ENCODE data around the gene RNF40.
A peak's percentile ranks its signal among the peaks of the same experiment; 100 is the strongest.

The RNF40 gene

GRCh38 chr16:30740364-30741251 lies 21.5 kb upstream of the RNF40 start:
- no peak for DNase-seq (ENCODE audit: low read depth in 3 of 3)

GRCh38 chr16:30741461-30741914 lies 20.6 kb upstream of the RNF40 start:
- DNase-seq (ENCODE audit: low read depth in 3 of 3): no peak

- DNase-seq (ENCODE audit: low read depth in 3 of 3): no peak
Measured at GRCh38 chr16:30743716-30744115, 18.4 kb upstream of the RNF40 start.

GRCh38 chr16:30744183-30744582 lies 17.9 kb upstream of the RNF40 start:
- DNase-seq (ENCODE audit: low read depth in 3 of 3): no peak

- no peak for DNase-seq (ENCODE audit: low read depth in 3 of 3)
Measured at GRCh38 chr16:30745082-30745481, 17.0 kb upstream of the RNF40 start.

GRCh38 chr16:30746638-30747175 lies 15.4 kb upstream of the RNF40 start:
- no peak for DNase-seq (ENCODE audit: low read depth in 3 of 3)

- no peak for DNase-seq (ENCODE audit: low read depth in 3 of 3)
Measured at GRCh38 chr16:30747331-30747730, 14.8 kb upstream of the RNF40 start.

- peak; percentile 93 to 99 (median 94) for DNase-seq (ENCODE audit: low read depth in 3 of 3)
Measured at GRCh38 chr16:30747799-30748633, 14.1 kb upstream of the RNF40 start, which contains the start of gene PHKG2. TSS of gene PHKG2 (plus strand) at chr16:30748425. CDS start at chr16:30748821, 396 bp downstream.

GRCh38 chr16:30748634-30749445 lies 13.3 kb upstream of the RNF40 start:
- peak in 1 of 3 experiments; percentile 21 for DNase-seq (ENCODE audit: low read depth in 3 of 3)

GRCh38 chr16:30750201-30750600 lies 11.9 kb upstream of the RNF40 start:
- DNase-seq (ENCODE audit: low read depth in 3 of 3): no peak

GRCh38 chr16:30750876-30751465 lies 11.2 kb upstream of the RNF40 start:
- DNase-seq (ENCODE audit: low read depth in 3 of 3): no peak

GRCh38 chr16:30753596-30753995 lies 8.5 kb upstream of the RNF40 start:
- no peak for DNase-seq (ENCODE audit: low read depth in 3 of 3)

- DNase-seq (ENCODE audit: low read depth in 3 of 3): no peak
Measured at GRCh38 chr16:30755955-30756780, 6.0 kb upstream of the RNF40 start.

- DNase-seq (ENCODE audit: low read depth in 3 of 3): no peak
Measured at GRCh38 chr16:30756781-30757100, 5.4 kb upstream of the RNF40 start.

GRCh38 chr16:30757316-30757715 lies 4.8 kb upstream of the RNF40 start:
- no peak for DNase-seq (ENCODE audit: low read depth in 3 of 3)

GRCh38 chr16:30758988-30759491 lies 3.1 kb upstream of the RNF40 start:
- DNase-seq (ENCODE audit: low read depth in 3 of 3): no peak

GRCh38 chr16:30760001-30760559 lies 2.0 kb upstream of the RNF40 start:
- DNase-seq (ENCODE audit: low read depth in 3 of 3): no peak

GRCh38 chr16:30760577-30761426 lies 1.3 kb upstream of the RNF40 start:
- DNase-seq (ENCODE audit: low read depth in 3 of 3): no peak

Data from stimulated activated CD4-positive, alpha-beta T cell treated with anti-CD3 and anti-CD28 coated beads, TNF-alpha, amount 100 ng/mL, for 24 hours (primary cell).